Muscle of back (tissue), 11 donors: Measurements from ENCODE around the gene TERT. TPM values are rescaled to one million over a fixed set of nuclear protein-coding genes. Genes with fewer than 3 reads are reported as not detected.
A peak's percentile ranks its signal among the peaks of the same experiment; 100 is the strongest.

Experiments used
- DNase-seq, 3 donors: peaks; one replicate each; pipeline versions ENCODE4 v3.0.0 to v3.0.0-alpha.2; 2013
- polyA plus RNA-seq, 10 donors: library from polyadenylated mRNA; unstranded; fragments of 120-200 nt; gene quantifications; one replicate each; pipeline ENCODE4 v1.2.1, GENCODE V29; 2013; ENCODE audit not compliant: insufficient read length in 10 of 10

Gene TERT
- polyA plus RNA-seq, 10 donors = 0.08 TPM; not detected in 9

- no peak for DNase-seq
These were observed 24.8 kb upstream of the TERT start for GRCh38 chr5:1319436-1320256.

GRCh38 chr5:1318659-1319251 is 23.9 kb upstream of the TERT start:
- DNase-seq = no peak

GRCh38 chr5:1317921-1318565 is 23.2 kb upstream of the TERT start:
- no peak for DNase-seq

GRCh38 chr5:1316588-1317340 is 21.9 kb upstream of the TERT start:
- DNase-seq = peak in 1 of 3 donors; percentile 49

- peak in 1 of 3 donors; percentile 46 for DNase-seq
These were observed 21.1 kb upstream of the TERT start for GRCh38 chr5:1315709-1316587.

GRCh38 chr5:1315018-1315708 is 20.3 kb upstream of the TERT start:
- no peak for DNase-seq

GRCh38 chr5:1314564-1314982 is 19.7 kb upstream of the TERT start:
- DNase-seq = no peak

GRCh38 chr5:1312993-1313833 is 18.3 kb upstream of the TERT start:
- no peak for DNase-seq

GRCh38 chr5:1312206-1312605 is 17.3 kb upstream of the TERT start:
- DNase-seq = no peak

- no peak for DNase-seq
These were observed 16.7 kb upstream of the TERT start for GRCh38 chr5:1311439-1312055.

GRCh38 chr5:1310118-1310517 is 15.2 kb upstream of the TERT start:
- no peak for DNase-seq

GRCh38 chr5:1304033-1304432 is 9.2 kb upstream of the TERT start:
- DNase-seq = no peak

GRCh38 chr5:1302258-1302657 is 7.4 kb upstream of the TERT start:
- no peak for DNase-seq

GRCh38 chr5:1300581-1301083 is 5.8 kb upstream of the TERT start:
- no peak for DNase-seq

- DNase-seq = no peak
These were observed 5.1 kb upstream of the TERT start for GRCh38 chr5:1299961-1300360.

- DNase-seq = no peak
These were observed 4.6 kb upstream of the TERT start for GRCh38 chr5:1299511-1299850.

GRCh38 chr5:1298723-1299510 is 4.0 kb upstream of the TERT start:
- DNase-seq = no peak

GRCh38 chr5:1298067-1298551 is 3.2 kb upstream of the TERT start:
- no peak for DNase-seq
